MM.1S (cell line): ENCODE data around the gene KSR1.

ENCODE experiments used
- CTCF ChIP-seq: fragments of 300-600 bp; sonication (generic); IDR thresholded peaks from 2 replicates; pipeline ENCODE4 v1.5.1; 2016; ENCODE audit warnings: antibody characterized with exemption, low read length, mixed read lengths
- EZH2 ChIP-seq: fragments of 300-600 bp; sonication (generic); optimal IDR thresholded peaks from 2 replicates; pipeline ENCODE3; 2017; ENCODE audit warnings: low read depth, mild to moderate bottlenecking, antibody characterized with exemption, low read length, mixed read lengths
- EZH2phosphoT487 ChIP-seq: fragments of 300-600 bp; sonication (generic); IDR thresholded peaks from 2 replicates; pipeline ENCODE4 v1.6.1; 2018; ENCODE audit warnings: antibody characterized with exemption, low read length

DNA sequence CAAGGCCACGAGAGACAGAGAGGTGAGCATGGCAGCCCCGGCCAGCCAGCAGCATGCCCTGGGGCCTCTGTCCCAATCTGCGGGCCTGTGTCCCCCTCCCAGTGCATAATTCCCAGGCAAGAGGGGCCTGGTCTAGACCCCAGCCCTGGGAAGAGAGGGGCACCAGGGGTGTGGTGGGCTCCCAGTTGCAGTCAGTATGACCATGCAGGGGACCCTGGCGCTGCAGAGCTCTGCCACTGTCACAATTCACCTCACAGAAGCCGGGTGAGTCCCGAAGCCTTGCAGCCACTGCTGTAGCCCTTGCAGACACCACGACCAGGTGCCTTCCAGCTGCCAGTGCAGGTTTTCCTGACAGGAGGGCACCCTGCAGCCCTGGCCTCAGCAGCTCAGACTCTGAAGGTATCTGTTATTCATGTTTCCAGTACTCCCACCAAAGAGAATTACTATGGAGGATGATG is 25.8 kb upstream of the KSR1 start:
- TF ChIP-seq CTCF (no peak), EZH2phosphoT487 (no peak), EZH2 (no peak)
